HG02798 (cell line): ENCODE measurements around the gene MANEA.
"Not testable (repeated sequence)": the region's sequence is repeated elsewhere in the genome, so short reads cannot be mapped to it uniquely, and the experiment has no call there.

Source experiments
- ATAC-seq: cut with Tn5 transposase; IDR thresholded peaks from one replicate; pipeline ENCODE4 v1.9.1; 2021; ENCODE audit warnings: mild to moderate bottlenecking; ENCODE audit not compliant: unreplicated experiment, poor library complexity

MANEA gene

GRCh38 chr6:95577304-95578105, at the start of gene MANEA:
TSS of gene MANEA (plus strand) at chr6:95577535. CDS start at chr6:95586440, 8,905 bp downstream.
- peak; percentile 80 for ATAC-seq

- no peak for ATAC-seq
These were observed 47.6 kb upstream of the MANEA start for GRCh38 chr6:95529762-95530161.

GRCh38 chr6:95530176-95530819, 47.0 kb upstream of the MANEA start:
- no peak for ATAC-seq

- ATAC-seq: no peak
These were observed 33.5 kb upstream of the MANEA start for GRCh38 chr6:95543798-95544197.

- ATAC-seq: no peak
These were observed 32.7 kb upstream of the MANEA start for GRCh38 chr6:95544517-95545225.

- ATAC-seq: no peak
These were observed 32.1 kb upstream of the MANEA start for GRCh38 chr6:95545226-95545625.

- no peak for ATAC-seq
These were observed 31.6 kb upstream of the MANEA start for GRCh38 chr6:95545686-95546085.

- no peak for ATAC-seq
These were observed 31.2 kb upstream of the MANEA start for GRCh38 chr6:95546148-95546547.

- no peak for ATAC-seq
These were observed 30.3 kb upstream of the MANEA start for GRCh38 chr6:95547043-95547442.

- ATAC-seq: peak; percentile 39
These were observed 29.0 kb upstream of the MANEA start for GRCh38 chr6:95548188-95548786.

GRCh38 chr6:95551678-95552324, 25.5 kb upstream of the MANEA start:
- no peak for ATAC-seq

GRCh38 chr6:95553880-95554279, 23.5 kb upstream of the MANEA start:
- no peak for ATAC-seq

- not testable (repeated sequence) for ATAC-seq
These were observed 16.4 kb upstream of the MANEA start for GRCh38 chr6:95560956-95561355.

- no peak for ATAC-seq
These were observed 7.8 kb upstream of the MANEA start for GRCh38 chr6:95569560-95569959.

GRCh38 chr6:95572098-95572497, 5.2 kb upstream of the MANEA start:
- ATAC-seq: no peak

- no peak for ATAC-seq
These were observed 2.5 kb upstream of the MANEA start for GRCh38 chr6:95574811-95575210.

- ATAC-seq: peak; percentile 25
These were observed 927 bp upstream of the MANEA start for GRCh38 chr6:95576218-95576997.

GRCh38 chr6:95576998-95577303, 384 bp upstream of the MANEA start:
- no peak for ATAC-seq

- ATAC-seq: peak; percentile 14
These were observed 723 bp downstream of the MANEA start for GRCh38 chr6:95578106-95578410.

- ATAC-seq: no peak
These were observed 3.7 kb downstream of the MANEA start for GRCh38 chr6:95581073-95581472.
